DMS53 treated with DMSO at 0.1 percent for 48 hours (cell line): ENCODE data around the gene AKNA.

ENCODE experiments used
- DNase-seq: peaks from one replicate; lab custom pipeline; 2025; ENCODE audit not compliant: unreplicated experiment; lab: John Stamatoyannopoulos, UW

The AKNA gene, protein sequence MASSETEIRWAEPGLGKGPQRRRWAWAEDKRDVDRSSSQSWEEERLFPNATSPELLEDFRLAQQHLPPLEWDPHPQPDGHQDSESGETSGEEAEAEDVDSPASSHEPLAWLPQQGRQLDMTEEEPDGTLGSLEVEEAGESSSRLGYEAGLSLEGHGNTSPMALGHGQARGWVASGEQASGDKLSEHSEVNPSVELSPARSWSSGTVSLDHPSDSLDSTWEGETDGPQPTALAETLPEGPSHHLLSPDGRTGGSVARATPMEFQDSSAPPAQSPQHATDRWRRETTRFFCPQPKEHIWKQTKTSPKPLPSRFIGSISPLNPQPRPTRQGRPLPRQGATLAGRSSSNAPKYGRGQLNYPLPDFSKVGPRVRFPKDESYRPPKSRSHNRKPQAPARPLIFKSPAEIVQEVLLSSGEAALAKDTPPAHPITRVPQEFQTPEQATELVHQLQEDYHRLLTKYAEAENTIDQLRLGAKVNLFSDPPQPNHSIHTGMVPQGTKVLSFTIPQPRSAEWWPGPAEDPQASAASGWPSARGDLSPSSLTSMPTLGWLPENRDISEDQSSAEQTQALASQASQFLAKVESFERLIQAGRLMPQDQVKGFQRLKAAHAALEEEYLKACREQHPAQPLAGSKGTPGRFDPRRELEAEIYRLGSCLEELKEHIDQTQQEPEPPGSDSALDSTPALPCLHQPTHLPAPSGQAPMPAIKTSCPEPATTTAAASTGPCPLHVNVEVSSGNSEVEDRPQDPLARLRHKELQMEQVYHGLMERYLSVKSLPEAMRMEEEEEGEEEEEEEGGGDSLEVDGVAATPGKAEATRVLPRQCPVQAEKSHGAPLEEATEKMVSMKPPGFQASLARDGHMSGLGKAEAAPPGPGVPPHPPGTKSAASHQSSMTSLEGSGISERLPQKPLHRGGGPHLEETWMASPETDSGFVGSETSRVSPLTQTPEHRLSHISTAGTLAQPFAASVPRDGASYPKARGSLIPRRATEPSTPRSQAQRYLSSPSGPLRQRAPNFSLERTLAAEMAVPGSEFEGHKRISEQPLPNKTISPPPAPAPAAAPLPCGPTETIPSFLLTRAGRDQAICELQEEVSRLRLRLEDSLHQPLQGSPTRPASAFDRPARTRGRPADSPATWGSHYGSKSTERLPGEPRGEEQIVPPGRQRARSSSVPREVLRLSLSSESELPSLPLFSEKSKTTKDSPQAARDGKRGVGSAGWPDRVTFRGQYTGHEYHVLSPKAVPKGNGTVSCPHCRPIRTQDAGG (N-terminal part only)

DNA sequence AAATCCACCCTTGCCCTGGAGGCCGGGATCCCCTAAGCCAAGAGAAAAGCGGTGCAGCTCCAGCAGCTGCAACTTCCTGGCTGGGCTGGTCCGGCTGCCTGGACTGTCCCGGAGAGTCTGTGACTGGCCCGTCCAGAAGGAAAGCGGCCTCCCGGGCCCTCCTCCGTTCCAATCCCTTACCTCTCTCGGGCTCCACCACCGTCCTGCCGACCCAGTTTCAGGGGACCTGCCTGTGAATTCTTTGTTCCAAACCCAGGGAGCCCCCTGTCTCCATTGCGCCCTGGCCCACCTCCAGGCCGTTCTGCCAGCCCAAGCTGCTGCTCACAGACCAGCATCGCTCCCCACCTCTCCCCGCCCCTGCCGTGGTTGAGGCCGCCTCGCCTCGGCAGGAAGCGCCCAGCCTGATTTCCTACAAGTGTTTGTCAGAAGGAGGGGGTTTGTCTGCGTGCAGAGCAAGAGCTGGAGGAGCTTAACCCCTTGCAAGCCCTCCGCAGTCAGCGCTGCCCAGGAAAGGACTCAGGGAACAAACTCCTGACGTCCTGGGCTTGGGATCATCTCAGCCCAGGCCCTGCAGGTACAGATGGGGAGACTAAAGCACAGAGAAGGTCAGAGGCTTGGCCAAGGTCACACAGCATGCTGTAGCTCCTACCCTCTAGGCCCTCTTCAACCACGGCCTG lies at the start of gene AKNA:
Gene AKNA (minus strand): TSS at position 303 of the 677 bp plus-strand sequence. CDS start 6,649 bp downstream, outside the sequence.
- DNase-seq = no peak

DNA sequence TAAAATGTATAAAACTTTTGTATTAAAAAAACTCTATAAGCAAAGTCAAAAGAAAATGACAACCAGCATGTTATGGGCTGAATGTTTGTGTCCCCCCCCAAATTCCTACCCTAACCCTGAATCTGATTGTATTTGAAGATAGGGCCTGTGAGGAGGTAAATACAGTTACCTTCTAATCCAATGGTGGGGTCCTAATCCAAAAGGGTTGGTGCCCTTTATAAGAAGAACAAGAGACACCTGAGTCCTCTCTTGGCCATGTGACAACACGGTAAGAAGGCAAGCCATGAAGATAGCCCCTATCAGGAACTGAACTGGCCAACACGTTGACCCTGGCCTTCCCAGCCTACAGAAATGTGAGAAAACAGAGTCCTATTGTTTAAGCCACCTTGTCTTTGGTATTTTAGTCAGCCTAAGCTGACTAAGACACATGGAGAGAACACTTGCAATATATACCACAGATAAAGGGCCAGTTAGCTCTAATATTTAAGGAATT lies 49.7 kb upstream of the AKNA start:
- no peak for DNase-seq

DNA sequence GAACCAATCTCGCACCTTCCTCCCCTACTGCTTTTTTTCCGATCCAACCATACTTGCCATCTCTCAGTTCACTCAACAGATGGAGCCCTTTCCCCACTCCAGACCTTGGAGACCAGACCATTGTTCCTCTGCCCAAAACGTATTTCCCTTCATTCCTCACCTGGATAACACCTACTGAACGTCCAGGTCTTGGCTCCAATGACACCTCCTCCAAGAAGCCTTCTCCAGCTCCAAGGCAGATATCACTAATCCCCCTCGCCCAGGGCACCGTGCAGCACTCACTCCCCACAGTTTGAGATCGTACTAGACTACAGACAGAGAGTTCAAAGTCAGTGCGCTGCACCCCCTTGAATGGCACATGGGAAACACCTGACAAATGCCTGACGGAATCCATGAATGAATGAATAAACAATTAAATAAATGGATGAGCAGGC lies 47.1 kb upstream of the AKNA start:
- peak; percentile 39 for DNase-seq

DNA sequence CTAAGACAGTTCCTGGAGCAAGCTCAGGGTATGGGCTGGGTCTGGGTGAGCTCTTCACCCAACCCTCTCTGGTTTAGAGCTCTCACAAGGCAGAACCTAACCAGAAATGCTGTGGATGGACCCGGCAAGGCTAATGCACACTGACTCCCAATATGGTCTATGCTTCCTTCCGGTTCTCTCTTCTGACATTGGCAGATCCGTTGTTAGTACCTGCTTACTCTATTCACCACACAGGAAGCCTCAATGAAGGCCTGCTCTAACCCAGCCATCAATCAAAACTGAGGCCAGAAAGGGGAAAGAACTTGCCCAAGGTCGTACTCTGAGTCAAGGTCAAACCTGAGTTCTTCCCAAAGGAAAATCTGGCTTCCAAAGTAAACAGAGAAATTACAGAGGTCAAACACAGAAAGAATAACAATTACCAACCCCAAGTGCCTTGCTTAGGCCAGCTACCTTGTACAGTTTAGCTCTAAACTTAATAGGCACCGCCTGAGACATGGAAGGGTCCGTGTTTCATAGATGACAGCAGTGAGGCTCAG lies 46.0 kb upstream of the AKNA start:
- no peak for DNase-seq

DNA sequence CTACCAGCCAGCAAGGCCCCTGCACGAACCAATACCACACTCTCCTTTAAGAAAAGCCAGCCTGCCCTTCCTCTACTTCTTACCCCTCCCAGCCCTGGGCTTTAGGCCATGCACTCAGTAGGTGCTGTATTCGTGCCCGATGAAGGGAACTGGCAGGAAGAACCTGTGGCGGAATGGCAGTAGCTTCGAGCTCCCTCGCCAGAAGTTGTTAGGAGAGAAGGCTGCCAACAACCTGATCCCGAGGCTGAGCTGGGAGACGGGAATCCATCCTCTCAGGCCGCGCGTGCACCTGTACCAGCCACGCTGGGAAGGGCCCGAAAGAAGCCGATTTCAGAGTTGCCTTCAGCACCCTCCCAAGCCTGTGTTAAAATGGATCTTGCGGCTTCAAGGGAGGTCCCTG lies 45.3 kb upstream of the AKNA start:
- DNase-seq = no peak

DNA sequence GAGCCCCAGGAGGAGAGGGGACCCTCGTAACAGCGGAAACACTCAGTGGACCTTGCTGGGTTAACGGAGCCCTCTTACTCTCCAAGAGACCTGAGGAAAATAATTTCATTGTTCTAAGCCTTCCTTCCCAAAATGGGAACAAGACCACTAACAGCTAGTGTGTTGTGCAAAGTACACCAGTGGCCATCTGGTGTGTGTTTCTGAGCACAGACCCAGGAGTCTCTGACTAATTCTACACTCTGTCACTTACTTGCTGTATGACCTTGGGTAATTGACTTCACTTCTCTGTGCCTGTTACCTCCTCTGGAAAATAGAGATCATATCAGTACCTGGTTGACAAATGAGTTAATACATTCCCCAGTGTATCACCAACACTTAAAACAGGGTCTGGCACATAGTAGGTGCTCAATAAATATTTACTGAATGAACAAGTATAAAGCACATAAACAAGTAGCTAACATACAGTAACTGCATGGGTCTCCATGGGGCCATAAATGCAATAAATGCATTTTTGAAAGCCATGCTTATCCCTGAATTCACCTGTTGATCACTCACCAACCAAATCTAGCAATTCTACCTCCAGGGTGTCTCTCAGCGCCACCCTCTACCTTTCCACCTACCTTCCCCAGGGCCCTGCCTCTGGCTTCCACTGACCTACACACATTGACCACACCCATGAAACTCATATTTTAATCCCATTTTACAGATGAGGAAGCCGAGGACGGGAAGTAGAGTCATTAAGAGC lies 44.7 kb upstream of the AKNA start:
- no peak for DNase-seq

DNA sequence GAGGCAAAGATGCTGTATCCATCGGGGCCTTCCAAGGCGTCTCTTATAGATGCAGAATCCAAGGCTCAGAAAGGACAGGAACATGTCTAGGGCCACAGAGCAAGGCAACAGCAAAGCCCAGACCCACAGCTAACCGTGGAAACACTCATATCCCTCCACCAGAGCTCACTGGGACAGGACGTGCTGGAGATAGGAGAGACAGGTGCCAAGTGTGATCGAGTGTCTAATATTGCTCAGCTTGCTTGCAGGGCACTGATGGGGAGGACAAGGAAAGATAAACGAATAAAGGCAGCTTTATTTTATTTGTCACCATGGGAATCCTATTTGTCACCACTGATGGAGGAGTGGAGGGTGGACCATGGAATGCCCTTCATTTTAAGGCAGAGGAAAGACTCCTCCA lies 44.0 kb upstream of the AKNA start:
- no peak for DNase-seq

DNA sequence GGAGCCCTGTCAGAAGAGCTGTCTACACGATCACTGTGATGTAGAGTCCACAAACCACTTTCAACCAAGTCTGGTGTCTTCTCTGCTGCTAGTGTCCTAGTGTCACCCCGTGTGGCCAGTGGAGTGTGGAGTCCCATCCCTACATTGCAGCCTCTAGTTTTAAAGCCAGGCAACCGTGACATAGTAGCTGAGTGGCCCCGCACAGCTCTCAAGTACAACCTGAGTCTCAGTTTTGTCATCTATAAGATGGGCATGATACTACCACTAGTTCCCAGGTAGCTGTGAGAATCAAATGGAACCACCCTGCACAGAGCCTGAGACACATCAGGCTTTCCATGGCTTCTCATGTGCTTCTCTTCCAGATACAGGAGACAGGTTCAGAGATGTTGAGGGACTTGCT lies 43.2 kb upstream of the AKNA start:
- DNase-seq = no peak

DNA sequence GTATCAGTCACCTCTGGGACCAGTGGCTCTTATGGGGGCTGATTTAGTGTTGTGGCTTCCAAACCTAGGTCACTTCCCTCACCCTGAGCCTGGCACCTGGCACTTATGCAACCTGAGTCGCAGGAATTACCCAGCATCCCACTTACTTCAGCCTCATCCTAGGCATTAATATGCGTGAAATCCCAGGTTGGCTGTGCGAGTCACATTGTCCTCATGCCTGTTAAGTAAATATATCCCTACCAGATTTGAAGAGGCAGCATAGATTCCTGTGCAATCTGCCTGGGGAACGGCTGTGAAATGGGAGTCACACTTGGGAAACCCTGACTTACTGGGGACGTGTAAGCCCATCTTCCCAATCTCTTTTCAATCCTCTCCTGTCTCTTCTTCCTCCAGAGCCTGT lies 42.7 kb upstream of the AKNA start:
- peak; percentile 25 for DNase-seq

DNA sequence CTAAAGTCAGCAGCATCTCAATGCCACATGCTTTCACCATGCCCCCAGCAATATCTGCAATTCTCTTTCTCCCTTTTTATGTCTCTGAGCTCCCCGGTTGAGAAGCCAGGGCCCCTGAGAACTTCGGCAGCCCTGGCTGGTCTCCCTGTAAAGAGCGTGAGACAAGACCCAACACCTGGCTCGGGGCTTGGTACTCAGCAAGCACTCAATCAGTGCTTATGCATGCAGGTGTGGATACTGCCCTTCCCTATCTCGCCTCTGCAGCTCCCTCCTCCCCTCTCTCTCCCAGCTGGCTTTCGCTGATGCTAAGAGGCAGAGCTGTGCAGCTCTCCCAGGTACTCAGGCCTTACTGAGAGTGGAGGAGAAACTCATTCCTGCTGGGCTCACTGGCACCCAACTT lies 41.7 kb upstream of the AKNA start:
- no peak for DNase-seq

DNA sequence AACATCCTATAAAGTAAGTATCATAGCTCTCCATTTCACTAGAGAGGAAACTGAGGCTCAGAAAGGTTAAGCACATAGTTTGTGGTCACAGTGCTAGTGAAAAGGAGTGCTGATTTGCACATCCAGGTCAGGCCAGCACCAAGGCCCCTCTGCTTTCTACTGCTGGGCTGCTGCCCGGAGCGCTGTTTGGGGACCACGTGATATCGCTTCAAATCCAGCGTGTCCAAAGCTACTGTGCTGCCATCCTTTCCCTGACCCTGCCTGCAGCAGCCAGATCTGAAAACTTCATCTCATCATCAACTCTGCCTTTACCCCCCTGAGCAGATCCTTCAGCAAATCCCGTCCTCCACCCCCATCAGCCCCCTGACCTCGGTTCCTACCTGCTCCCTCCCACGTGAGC lies 40.7 kb upstream of the AKNA start:
- no peak for DNase-seq

DNA sequence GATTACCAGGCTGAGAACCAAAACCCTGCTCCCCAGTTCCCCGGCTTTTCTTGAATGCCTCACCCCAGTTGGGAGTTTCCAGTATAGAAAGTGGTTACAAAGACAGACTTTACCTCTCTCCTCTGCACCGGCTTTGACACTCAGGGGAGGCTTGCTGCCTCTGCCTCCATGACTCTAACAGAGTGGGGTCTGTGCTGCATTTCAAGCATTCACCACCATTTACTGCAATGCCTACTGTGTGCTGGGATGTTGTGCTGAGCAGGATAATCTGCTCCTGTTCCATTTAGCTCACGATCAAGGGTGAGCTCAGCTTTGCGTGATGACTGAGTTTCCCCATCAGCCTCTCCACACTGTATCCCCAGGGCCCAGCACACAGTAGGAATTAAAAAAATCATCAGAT lies 39.9 kb upstream of the AKNA start:
- no peak for DNase-seq

DNA sequence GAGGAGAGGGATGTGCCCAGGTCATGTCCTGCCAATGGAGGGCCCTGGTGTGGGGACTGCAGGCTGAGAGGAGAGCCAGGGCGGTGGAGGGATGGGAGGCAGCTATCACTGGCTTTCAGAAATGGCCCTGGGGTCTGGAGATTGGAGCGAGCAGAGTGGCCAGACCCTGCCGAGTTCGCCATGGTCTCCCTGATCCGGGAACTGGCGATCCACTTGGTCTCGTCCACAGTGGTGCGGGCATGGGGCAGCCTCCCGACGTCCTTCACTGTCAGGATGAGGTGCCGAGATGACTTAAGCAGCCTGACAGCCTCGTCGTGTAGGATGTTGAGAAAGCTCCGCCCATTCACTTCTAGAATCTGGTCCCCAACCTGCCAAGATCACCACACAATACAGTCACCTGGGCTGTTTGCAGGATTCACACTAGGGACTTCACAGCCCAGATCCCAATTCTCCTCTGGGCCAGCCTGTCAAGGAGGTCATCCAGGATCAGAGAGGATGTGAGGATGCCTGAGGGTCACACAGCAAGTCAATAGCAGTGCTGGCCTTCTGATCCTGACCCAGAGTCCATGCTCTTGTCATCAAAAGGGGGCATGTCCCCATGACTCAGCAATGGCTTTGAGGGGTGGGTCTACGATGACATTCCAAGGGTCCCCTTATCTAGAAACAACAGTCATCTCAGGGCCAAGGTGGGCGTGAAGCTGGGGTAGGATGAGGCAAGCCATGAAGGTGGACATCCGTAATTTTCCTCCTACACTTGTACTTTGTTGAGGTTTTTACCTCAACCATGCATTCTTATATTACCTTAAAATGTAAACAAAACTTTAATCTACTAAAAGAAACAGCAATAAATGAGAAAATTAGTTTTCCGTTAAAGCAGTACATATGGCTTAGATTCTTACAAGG lies 38.5 kb upstream of the AKNA start:
- no peak for DNase-seq

DNA sequence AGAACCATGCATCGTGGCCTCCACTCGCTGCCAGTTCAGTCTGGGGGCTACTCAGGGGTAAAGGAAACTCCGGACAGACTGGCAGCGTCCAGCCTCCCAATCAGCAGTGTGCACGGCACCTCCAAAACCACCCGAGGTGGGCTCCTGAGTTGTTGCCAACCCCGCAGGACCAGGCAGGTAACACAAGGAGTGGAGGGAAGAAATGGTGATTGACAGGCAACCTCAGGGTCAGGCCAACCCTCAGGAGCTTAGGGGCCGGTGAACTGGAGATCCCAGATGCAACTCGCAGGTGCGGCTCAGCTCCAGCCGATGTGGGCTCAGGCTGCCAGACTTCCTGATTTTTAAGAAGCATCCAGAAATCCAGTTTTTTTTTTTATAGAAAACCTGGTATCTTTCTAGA lies 37.3 kb upstream of the AKNA start:
- DNase-seq = no peak

DNA sequence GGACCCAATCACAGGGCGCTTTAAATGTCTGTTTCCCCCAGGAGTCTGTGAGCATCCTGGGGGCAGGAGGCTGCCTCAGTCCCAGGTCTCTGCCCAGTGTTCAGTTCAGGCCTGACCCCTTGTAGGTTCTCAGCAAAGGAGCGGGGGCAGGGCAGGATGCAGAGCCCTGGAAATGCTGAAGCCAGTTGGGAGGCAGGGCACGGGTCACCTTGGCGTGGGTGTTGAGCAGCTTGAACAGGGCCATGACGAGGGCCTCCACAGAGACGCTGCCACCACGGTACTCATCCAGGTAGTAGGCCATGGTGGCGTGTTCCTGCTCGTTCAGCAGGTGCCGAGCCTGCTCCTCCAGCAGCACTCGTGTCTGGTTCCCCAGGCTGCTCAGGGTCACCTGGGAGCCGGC lies 36.3 kb upstream of the AKNA start:
- DNase-seq = no peak

DNA sequence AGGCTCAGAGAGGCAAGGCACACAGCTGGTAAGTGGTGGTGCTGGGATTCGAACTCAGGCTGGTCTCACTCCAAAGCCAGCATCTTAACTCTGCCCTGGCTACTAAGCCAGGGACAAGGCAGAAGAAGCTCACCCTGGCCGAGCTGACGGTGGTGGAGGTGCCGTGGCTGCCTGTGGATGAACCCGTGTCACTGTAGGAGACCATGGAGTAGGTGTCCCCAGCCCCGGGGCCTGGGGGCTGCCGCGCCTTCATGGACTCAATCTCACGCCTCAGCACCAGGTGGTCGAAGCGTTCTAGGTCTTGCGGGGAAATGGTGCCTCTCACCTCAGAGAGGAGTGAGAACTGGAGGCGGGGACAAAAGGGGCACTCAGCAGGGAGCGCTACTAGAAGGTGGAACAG lies 35.4 kb upstream of the AKNA start:
- no peak for DNase-seq

DNA sequence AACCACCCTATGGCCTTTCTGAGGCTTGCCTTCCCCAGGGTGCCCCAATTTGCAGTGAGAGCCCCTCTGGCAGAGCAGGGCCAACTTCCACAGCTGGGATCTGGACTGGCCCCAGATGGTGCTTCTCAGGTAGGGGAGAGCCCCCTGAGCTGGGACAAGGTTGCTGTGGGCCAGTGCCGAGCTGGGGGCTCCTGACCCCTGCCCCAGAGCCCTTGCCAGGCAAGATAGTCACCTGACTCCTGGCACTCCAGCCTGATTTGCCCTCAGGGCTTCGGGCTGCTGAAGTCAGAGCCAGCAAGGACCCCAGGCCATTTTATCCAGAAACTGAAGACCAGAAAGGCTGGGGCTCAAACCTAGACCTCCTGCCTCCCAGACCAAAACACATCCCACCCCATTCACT lies 33.4 kb upstream of the AKNA start:
- DNase-seq = no peak

DNA sequence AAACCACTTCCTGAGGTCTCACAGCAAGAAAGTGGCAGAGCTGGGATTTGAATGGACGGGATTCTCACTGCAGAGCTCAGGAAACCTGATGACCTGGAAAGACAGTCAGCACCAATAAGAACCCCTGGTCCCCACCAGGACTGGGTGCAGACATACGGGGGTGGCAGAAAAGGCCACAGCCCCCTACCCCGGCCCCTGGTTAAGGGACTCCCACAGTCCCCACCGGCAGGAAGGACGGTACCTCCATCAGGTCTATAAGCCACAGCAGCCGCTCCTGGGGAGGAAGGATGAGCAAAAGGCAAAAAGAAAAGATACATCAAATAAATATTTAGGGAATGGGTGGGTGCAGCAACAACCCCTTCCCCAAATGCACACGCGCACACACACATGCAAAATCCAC lies 32.0 kb upstream of the AKNA start:
- no peak for DNase-seq

DNA sequence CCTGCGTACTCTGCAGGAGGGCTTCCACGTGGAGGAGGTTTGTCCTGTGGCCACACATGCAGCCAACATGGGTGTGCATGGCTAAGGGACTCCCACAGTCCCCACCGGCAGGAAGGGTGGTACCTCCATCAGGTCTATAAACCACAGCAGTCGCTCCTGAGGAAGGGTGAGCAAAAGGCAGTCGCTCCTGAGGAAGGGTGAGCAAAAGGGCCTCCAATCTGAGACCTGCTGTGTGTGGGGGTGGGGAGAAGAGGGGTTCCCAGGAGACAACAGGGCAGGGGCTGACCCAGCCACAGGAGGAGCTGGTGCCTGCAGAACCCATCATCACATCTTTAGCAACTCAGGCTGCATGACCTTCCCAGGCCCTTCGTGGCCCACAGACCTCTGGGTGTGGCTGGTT lies 30.3 kb upstream of the AKNA start:
- DNase-seq = no peak
